Body of pancreas (tissue), 4 donors: ENCODE data around the gene ZFP28.

ENCODE experiments used
- POLR2A ChIP-seq, 3 donors: fragments of 450-650 bp; IDR thresholded peaks; one replicate each; pipeline ENCODE4 v1.6.1; 2016; ENCODE audit warnings: antibody characterized with exemption in 3 of 3, mild to moderate bottlenecking in 2 of 3
- TF ChIP-seq, protein P1 (sequence below), 7 experiments: fragments of 450-650 bp in 4 of 7; fragments of 200-600 bp in 3 of 7; sonication (generic) in 3 of 7; IDR thresholded peaks; one replicate each; pipeline ENCODE4 v1.5.1; 2016 to 2019; ENCODE audit warnings: antibody characterized with exemption in 7 of 7

DNA sequence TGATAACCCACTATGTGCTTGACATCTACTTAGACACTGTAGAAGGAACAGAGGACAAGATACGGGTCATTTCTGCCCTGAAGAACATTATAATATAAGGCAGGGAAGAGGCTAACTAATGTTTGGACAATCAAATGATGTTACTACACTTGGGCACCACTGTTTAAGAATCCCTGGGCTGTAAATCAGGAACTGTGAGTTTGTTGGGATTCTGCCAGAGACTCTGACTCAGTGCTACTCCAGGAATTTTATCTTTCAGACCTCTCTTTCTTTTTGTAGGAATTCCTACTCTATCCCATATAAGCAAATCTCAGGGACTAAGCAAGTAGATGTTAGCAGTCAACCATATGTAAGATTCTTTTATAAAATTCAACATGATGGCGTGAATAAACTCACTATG is 34.2 kb upstream of the ZFP28 start:
- TF ChIP-seq, protein P1, sequence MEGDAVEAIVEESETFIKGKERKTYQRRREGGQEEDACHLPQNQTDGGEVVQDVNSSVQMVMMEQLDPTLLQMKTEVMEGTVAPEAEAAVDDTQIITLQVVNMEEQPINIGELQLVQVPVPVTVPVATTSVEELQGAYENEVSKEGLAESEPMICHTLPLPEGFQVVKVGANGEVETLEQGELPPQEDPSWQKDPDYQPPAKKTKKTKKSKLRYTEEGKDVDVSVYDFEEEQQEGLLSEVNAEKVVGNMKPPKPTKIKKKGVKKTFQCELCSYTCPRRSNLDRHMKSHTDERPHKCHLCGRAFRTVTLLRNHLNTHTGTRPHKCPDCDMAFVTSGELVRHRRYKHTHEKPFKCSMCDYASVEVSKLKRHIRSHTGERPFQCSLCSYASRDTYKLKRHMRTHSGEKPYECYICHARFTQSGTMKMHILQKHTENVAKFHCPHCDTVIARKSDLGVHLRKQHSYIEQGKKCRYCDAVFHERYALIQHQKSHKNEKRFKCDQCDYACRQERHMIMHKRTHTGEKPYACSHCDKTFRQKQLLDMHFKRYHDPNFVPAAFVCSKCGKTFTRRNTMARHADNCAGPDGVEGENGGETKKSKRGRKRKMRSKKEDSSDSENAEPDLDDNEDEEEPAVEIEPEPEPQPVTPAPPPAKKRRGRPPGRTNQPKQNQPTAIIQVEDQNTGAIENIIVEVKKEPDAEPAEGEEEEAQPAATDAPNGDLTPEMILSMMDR (IDR thresholded peaks at IDR 0.05), result no peak
- TF ChIP-seq POLR2A (IDR thresholded peaks at IDR 0.05), result no peak
